Iris pigment epithelial cell (primary cell): ENCODE data around the gene PPM1L.

Experiments
- DNase-seq: peaks from one replicate; pipeline ENCODE4 v3.0.0-alpha.2; 2011; ENCODE audit warnings: low read depth

The PPM1L gene

GRCh38 chr3:161042023-161042501 is 286.0 kb downstream of the PPM1L start:
- DNase-seq, result peak; percentile 52

GRCh38 chr3:161043336-161044035 is 287.5 kb downstream of the PPM1L start:
- DNase-seq, result no peak

- no peak for DNase-seq
These were observed 293.7 kb downstream of the PPM1L start for GRCh38 chr3:161049683-161050248.

GRCh38 chr3:161050935-161051334 is 294.9 kb downstream of the PPM1L start:
- no peak for DNase-seq

- DNase-seq, result no peak
These were observed 295.8 kb downstream of the PPM1L start for GRCh38 chr3:161051856-161052255.

GRCh38 chr3:161054860-161055604 is 299.0 kb downstream of the PPM1L start:
- no peak for DNase-seq

- DNase-seq, result no peak
These were observed 308.4 kb downstream of the PPM1L start for GRCh38 chr3:161064413-161064812.

- DNase-seq, result no peak
These were observed 310.9 kb downstream of the PPM1L start for GRCh38 chr3:161066930-161067329.

- no peak for DNase-seq
These were observed 311.3 kb downstream of the PPM1L start for GRCh38 chr3:161067335-161067734.

GRCh38 chr3:161069511-161070251 is 313.6 kb downstream of the PPM1L start:
- peak; percentile 73 for DNase-seq

- peak; percentile 2 for DNase-seq
These were observed 314.4 kb downstream of the PPM1L start for GRCh38 chr3:161070252-161070930.

- no peak for DNase-seq
These were observed 315.1 kb downstream of the PPM1L start for GRCh38 chr3:161070980-161071663.

- no peak for DNase-seq
These were observed 316.2 kb downstream of the PPM1L start for GRCh38 chr3:161072211-161072621.

GRCh38 chr3:161072751-161073150 is 316.7 kb downstream of the PPM1L start:
- no peak for DNase-seq

- DNase-seq, result no peak
These were observed 317.1 kb downstream of the PPM1L start for GRCh38 chr3:161073181-161073580.

GRCh38 chr3:161081633-161082032 is 325.6 kb downstream of the PPM1L start:
- no peak for DNase-seq

- no peak for DNase-seq
These were observed 326.0 kb downstream of the PPM1L start for GRCh38 chr3:161082063-161082462.

- DNase-seq, result no peak
These were observed 327.1 kb downstream of the PPM1L start for GRCh38 chr3:161083131-161083530.

GRCh38 chr3:161084277-161084676 is 328.2 kb downstream of the PPM1L start:
- DNase-seq, result no peak

- DNase-seq, result no peak
These were observed 337.9 kb downstream of the PPM1L start for GRCh38 chr3:161093895-161094294.

- no peak for DNase-seq
These were observed 340.8 kb downstream of the PPM1L start for GRCh38 chr3:161096771-161097367.
